ENCODE results near the gene LRRC2.

Gene LRRC2

GRCh38 chr3:46565077-46565476 lies 1.0 kb downstream of the LRRC2 start:
- peaks cover 0 to 28% (median 15%) of the 10 kb centered on the region in 5 experiments for H3K27me3 ChIP-seq (replicated peaks in 2 of 5; ENCODE audit: control insufficient read depth in 4 of 5, insufficient read depth in 5 of 5, low read length in 4 of 5)
- 100% methylated on average over 4 of the region's 4 CpGs for WGBS (ENCODE audit: insufficient coverage)
- ChIA-PET POLR2A (no interaction called here), CTCF (interaction anchor here (1.2 to 13.4 kb wide), 4 partner anchors 16 to 83 kb away, joined by 3 to 184 read pairs (median 4); no protein-coding TSS in a partner anchor)
- peak overlapping the region in 1 of 7 experiments; percentile 84 for H3K4me3 ChIP-seq (ENCODE audit: control insufficient read depth in 1 of 7, extremely low read depth in 1 of 7, insufficient read depth in 4 of 7, low read depth in 2 of 7, low read length in 6 of 7)
- peaks cover 0 to 3% (median 2%) of the 10 kb centered on the region in 5 experiments for H3K9me3 ChIP-seq (ENCODE audit: control extremely low read depth in 1 of 5, control insufficient read depth in 4 of 5, insufficient read depth in 2 of 5, low read depth in 1 of 5, low read length in 4 of 5)
- DNase-seq: no peak
- no peaks in the 10 kb centered on the region for H3K36me3 ChIP-seq (ENCODE audit: control insufficient read depth in 4 of 4, insufficient read depth in 4 of 4, low read length in 3 of 4)
- H3K27ac ChIP-seq (ENCODE audit: insufficient read depth in 1 of 2, low read depth in 1 of 2, low read length in 2 of 2, poor library complexity in 1 of 2, severe bottlenecking in 2 of 2): no peak overlapping the region
- peaks cover 0 to 13% (median 10%) of the 10 kb centered on the region in 4 experiments for H3K4me1 ChIP-seq (ENCODE audit: control extremely low read depth in 1 of 4, control insufficient read depth in 4 of 4, insufficient read depth in 4 of 4, low read length in 3 of 4)

- peaks cover 0 to 13% (median 10%) of the 10 kb centered on the region in 4 experiments for H3K4me1 ChIP-seq (ENCODE audit: control extremely low read depth in 1 of 4, control insufficient read depth in 4 of 4, insufficient read depth in 4 of 4, low read length in 3 of 4)
- H3K27me3 ChIP-seq (replicated peaks in 2 of 5; ENCODE audit: control insufficient read depth in 4 of 5, insufficient read depth in 5 of 5, low read length in 4 of 5): peaks cover 0 to 28% (median 15%) of the 10 kb centered on the region in 5 experiments
- no peaks in the 10 kb centered on the region for H3K36me3 ChIP-seq (ENCODE audit: control insufficient read depth in 4 of 4, insufficient read depth in 4 of 4, low read length in 3 of 4)
- POLR2A ChIA-PET: no interaction called here
- DNase-seq: no peak
- H3K27ac ChIP-seq (ENCODE audit: insufficient read depth in 1 of 2, low read depth in 1 of 2, low read length in 2 of 2, poor library complexity in 1 of 2, severe bottlenecking in 2 of 2): no peak overlapping the region
- WGBS (ENCODE audit: insufficient coverage): 100% methylated on average over 2 of the region's 5 CpGs
- H3K4me3 ChIP-seq (ENCODE audit: control insufficient read depth in 1 of 7, extremely low read depth in 1 of 7, insufficient read depth in 4 of 7, low read depth in 2 of 7, low read length in 6 of 7): no peak overlapping the region
- H3K9me3 ChIP-seq (ENCODE audit: control extremely low read depth in 1 of 5, control insufficient read depth in 4 of 5, insufficient read depth in 2 of 5, low read depth in 1 of 5, low read length in 4 of 5): peaks cover 0 to 3% (median 0%) of the 10 kb centered on the region in 5 experiments
- CTCF ChIA-PET: interaction anchor here (1.2 to 13.4 kb wide), 4 partner anchors 15 to 83 kb away, joined by 3 to 184 read pairs (median 4); no protein-coding TSS in a partner anchor
Measured at GRCh38 chr3:46564190-46565021, 1.7 kb downstream of the LRRC2 start.

GRCh38 chr3:46561951-46562350 lies 4.2 kb downstream of the LRRC2 start:
- H3K4me1 ChIP-seq (ENCODE audit: control extremely low read depth in 1 of 4, control insufficient read depth in 4 of 4, insufficient read depth in 4 of 4, low read length in 3 of 4): peaks cover 0 to 20% (median 12%) of the 10 kb centered on the region in 4 experiments

GRCh38 chr3:46561511-46561910 lies 4.6 kb downstream of the LRRC2 start:
- Histone ChIP-seq H3K4me3 (ENCODE audit: control insufficient read depth in 1 of 7, extremely low read depth in 1 of 7, insufficient read depth in 4 of 7, low read depth in 2 of 7, low read length in 6 of 7) (no peak overlapping the region), H3K4me1 (ENCODE audit: control extremely low read depth in 1 of 4, control insufficient read depth in 4 of 4, insufficient read depth in 4 of 4, low read length in 3 of 4) (peaks cover 0 to 20% (median 12%) of the 10 kb centered on the region in 4 experiments), H3K27me3 (replicated peaks in 2 of 5; ENCODE audit: control insufficient read depth in 4 of 5, insufficient read depth in 5 of 5, low read length in 4 of 5) (peaks cover 0 to 25% (median 15%) of the 10 kb centered on the region in 5 experiments), H3K36me3 (ENCODE audit: control insufficient read depth in 4 of 4, insufficient read depth in 4 of 4, low read length in 3 of 4) (no peaks in the 10 kb centered on the region), H3K27ac (ENCODE audit: insufficient read depth in 1 of 2, low read depth in 1 of 2, low read length in 2 of 2, poor library complexity in 1 of 2, severe bottlenecking in 2 of 2) (no peak overlapping the region), H3K9me3 (ENCODE audit: control extremely low read depth in 1 of 5, control insufficient read depth in 4 of 5, insufficient read depth in 2 of 5, low read depth in 1 of 5, low read length in 4 of 5) (peaks cover 0 to 3% (median 0%) of the 10 kb centered on the region in 5 experiments)
- DNase-seq: no peak
- WGBS (ENCODE audit: insufficient coverage): 100% methylated on average over 1 of the region's 2 CpGs
- CTCF ChIA-PET: interaction anchor here (0.8 to 13.4 kb wide), 7 partner anchors 10 to 348 kb away, joined by 3 to 184 read pairs (median 3); partner anchors contain the start of gene RTP3
- POLR2A ChIA-PET: no interaction called here

More at GRCh38 chr3:46561951-46562350, 4.2 kb downstream of the LRRC2 start:
- Histone ChIP-seq H3K27me3 (replicated peaks in 2 of 5; ENCODE audit: control insufficient read depth in 4 of 5, insufficient read depth in 5 of 5, low read length in 4 of 5) (peaks cover 0 to 28% (median 15%) of the 10 kb centered on the region in 5 experiments), H3K4me3 (ENCODE audit: control insufficient read depth in 1 of 7, extremely low read depth in 1 of 7, insufficient read depth in 4 of 7, low read depth in 2 of 7, low read length in 6 of 7) (no peak overlapping the region), H3K9me3 (ENCODE audit: control extremely low read depth in 1 of 5, control insufficient read depth in 4 of 5, insufficient read depth in 2 of 5, low read depth in 1 of 5, low read length in 4 of 5) (peaks cover 0 to 3% (median 0%) of the 10 kb centered on the region in 5 experiments), H3K36me3 (ENCODE audit: control insufficient read depth in 4 of 4, insufficient read depth in 4 of 4, low read length in 3 of 4) (no peaks in the 10 kb centered on the region), H3K27ac (ENCODE audit: insufficient read depth in 1 of 2, low read depth in 1 of 2, low read length in 2 of 2, poor library complexity in 1 of 2, severe bottlenecking in 2 of 2) (no peak overlapping the region)
- no peak for DNase-seq
- POLR2A ChIA-PET: no interaction called here
- 80% methylated on average over 1 of the region's 1 CpG for WGBS (ENCODE audit: insufficient coverage)
- CTCF ChIA-PET: interaction anchor here (0.8 to 13.4 kb wide), 7 partner anchors 11 to 347 kb away, joined by 3 to 184 read pairs (median 3); partner anchors contain the start of gene RTP3

- no CpG with 5 or more reads among the region's 4 CpGs for WGBS (ENCODE audit: insufficient coverage)
- CTCF ChIA-PET: interaction anchor here (0.8 to 13.4 kb wide), 16 partner anchors 10 to 191 kb away, joined by 3 to 184 read pairs (median 8); partner anchors contain the start of gene RTP3
- Histone ChIP-seq H3K27ac (ENCODE audit: insufficient read depth in 1 of 2, low read depth in 1 of 2, low read length in 2 of 2, poor library complexity in 1 of 2, severe bottlenecking in 2 of 2) (no peak overlapping the region), H3K4me3 (ENCODE audit: control insufficient read depth in 1 of 7, extremely low read depth in 1 of 7, insufficient read depth in 4 of 7, low read depth in 2 of 7, low read length in 6 of 7) (peak overlapping the region in 3 of 7 experiments; percentile 72 to 89 (median 78)), H3K27me3 (replicated peaks in 2 of 5; ENCODE audit: control insufficient read depth in 4 of 5, insufficient read depth in 5 of 5, low read length in 4 of 5) (peaks cover 0 to 2% (median 0%) of the 10 kb centered on the region in 5 experiments), H3K9me3 (ENCODE audit: control extremely low read depth in 1 of 5, control insufficient read depth in 4 of 5, insufficient read depth in 2 of 5, low read depth in 1 of 5, low read length in 4 of 5) (peaks cover 0 to 3% (median 2%) of the 10 kb centered on the region in 5 experiments), H3K36me3 (ENCODE audit: control insufficient read depth in 4 of 4, insufficient read depth in 4 of 4, low read length in 3 of 4) (no peaks in the 10 kb centered on the region), H3K4me1 (ENCODE audit: control extremely low read depth in 1 of 4, control insufficient read depth in 4 of 4, insufficient read depth in 4 of 4, low read length in 3 of 4) (peaks cover 0 to 8% (median 2%) of the 10 kb centered on the region in 4 experiments)
- POLR2A ChIA-PET: interaction anchor here (1.8 kb wide), 1 partner anchor 20 kb away, joined by 8 read pairs; no protein-coding TSS in a partner anchor
- DNase-seq: no peak
Measured at GRCh38 chr3:46559091-46559704, 6.9 kb downstream of the LRRC2 start.

GRCh38 chr3:46558184-46559043 lies 7.7 kb downstream of the LRRC2 start:
- peak overlapping the region in 6 of 7 experiments; percentile 44 to 89 (median 68) for H3K4me3 ChIP-seq (ENCODE audit: control insufficient read depth in 1 of 7, extremely low read depth in 1 of 7, insufficient read depth in 4 of 7, low read depth in 2 of 7, low read length in 6 of 7)
- H3K9me3 ChIP-seq (ENCODE audit: control extremely low read depth in 1 of 5, control insufficient read depth in 4 of 5, insufficient read depth in 2 of 5, low read depth in 1 of 5, low read length in 4 of 5): peaks cover 0 to 3% (median 2%) of the 10 kb centered on the region in 5 experiments
- ChIA-PET POLR2A (interaction anchor here (1.0 to 1.8 kb wide), 4 partner anchors 10 to 70 kb away, joined by 3 to 8 read pairs (median 6); no protein-coding TSS in a partner anchor), CTCF (interaction anchor here (0.8 to 13.4 kb wide), 28 partner anchors 9 to 190 kb away, joined by 3 to 184 read pairs (median 4); partner anchors contain the start of gene RTP3)
- peaks cover 0 to 8% (median 2%) of the 10 kb centered on the region in 4 experiments for H3K4me1 ChIP-seq (ENCODE audit: control extremely low read depth in 1 of 4, control insufficient read depth in 4 of 4, insufficient read depth in 4 of 4, low read length in 3 of 4)
- H3K27me3 ChIP-seq (replicated peaks in 2 of 5; ENCODE audit: control insufficient read depth in 4 of 5, insufficient read depth in 5 of 5, low read length in 4 of 5): no peaks in the 10 kb centered on the region
- WGBS (ENCODE audit: insufficient coverage): 31% methylated on average over 20 of the region's 22 CpGs
- no peaks in the 10 kb centered on the region for H3K36me3 ChIP-seq (ENCODE audit: control insufficient read depth in 4 of 4, insufficient read depth in 4 of 4, low read length in 3 of 4)
- no peak overlapping the region for H3K27ac ChIP-seq (ENCODE audit: insufficient read depth in 1 of 2, low read depth in 1 of 2, low read length in 2 of 2, poor library complexity in 1 of 2, severe bottlenecking in 2 of 2)
- DNase-seq: peak; percentile 88 to 90 (median 89)

Data from common myeloid progenitor, CD34-positive (primary cell).